Raji (cell line): Measurements from ENCODE around the gene IREB2.

Source experiments
- POLR2A ChIP-seq: IDR thresholded peaks from 2 replicates; pipeline ENCODE4 v1.6.1; 2011; ENCODE audit warnings: low read depth, low read length, control low read depth; ENCODE audit not compliant: insufficient read depth

The IREB2 gene

GRCh38 chr15:78399091-78399490, 38.9 kb upstream of the IREB2 start:
- no peak for TF ChIP-seq POLR2A

GRCh38 chr15:78402061-78402610, 35.9 kb upstream of the IREB2 start:
- no peak for TF ChIP-seq POLR2A

GRCh38 chr15:78404125-78404524, 33.9 kb upstream of the IREB2 start:
- TF ChIP-seq POLR2A = no peak

GRCh38 chr15:78405336-78405924, 32.6 kb upstream of the IREB2 start:
- no peak for TF ChIP-seq POLR2A

GRCh38 chr15:78406016-78406585, 31.9 kb upstream of the IREB2 start:
- no peak for TF ChIP-seq POLR2A

- TF ChIP-seq POLR2A = no peak
Measured at GRCh38 chr15:78407608-78408354, 30.2 kb upstream of the IREB2 start.

GRCh38 chr15:78408355-78408640, 29.7 kb upstream of the IREB2 start:
- TF ChIP-seq POLR2A = no peak

GRCh38 chr15:78408961-78409360, 29.1 kb upstream of the IREB2 start:
- TF ChIP-seq POLR2A = no peak

GRCh38 chr15:78411061-78411460, 27.0 kb upstream of the IREB2 start:
- no peak for TF ChIP-seq POLR2A

- TF ChIP-seq POLR2A = no peak
Measured at GRCh38 chr15:78414621-78415250, 23.3 kb upstream of the IREB2 start.

- TF ChIP-seq POLR2A = no peak
Measured at GRCh38 chr15:78415284-78415683, 22.7 kb upstream of the IREB2 start.

- no peak for TF ChIP-seq POLR2A
Measured at GRCh38 chr15:78417754-78418630, 20.0 kb upstream of the IREB2 start.

GRCh38 chr15:78418686-78419085, 19.3 kb upstream of the IREB2 start:
- no peak for TF ChIP-seq POLR2A

- no peak for TF ChIP-seq POLR2A
Measured at GRCh38 chr15:78419367-78419766, 18.6 kb upstream of the IREB2 start.

GRCh38 chr15:78420220-78420619, 17.8 kb upstream of the IREB2 start:
- TF ChIP-seq POLR2A = no peak
